ENCODE measurements around the gene CLEC4F.

GRCh38 chr2:70828914-70829824, 8.8 kb upstream of the CLEC4F start:
- TF ChIP-seq CTCF (IDR thresholded peaks at IDR 0.05; ENCODE audit: insufficient read depth, low read depth, low read length) (no peak), EZH2 (IDR thresholded peaks at IDR 0.05; ENCODE audit: insufficient read depth, low read length) (no peak)

Measured in astrocyte (in vitro differentiated cells and primary cell).